ENCODE results near the gene AGBL3.
A peak's percentile ranks its signal among the peaks of the same experiment; 100 is the strongest.
"Not testable (repeated sequence)": the region's sequence is repeated elsewhere in the genome, so short reads cannot be mapped to it uniquely, and the experiment has no call there.

The AGBL3 gene

DNA sequence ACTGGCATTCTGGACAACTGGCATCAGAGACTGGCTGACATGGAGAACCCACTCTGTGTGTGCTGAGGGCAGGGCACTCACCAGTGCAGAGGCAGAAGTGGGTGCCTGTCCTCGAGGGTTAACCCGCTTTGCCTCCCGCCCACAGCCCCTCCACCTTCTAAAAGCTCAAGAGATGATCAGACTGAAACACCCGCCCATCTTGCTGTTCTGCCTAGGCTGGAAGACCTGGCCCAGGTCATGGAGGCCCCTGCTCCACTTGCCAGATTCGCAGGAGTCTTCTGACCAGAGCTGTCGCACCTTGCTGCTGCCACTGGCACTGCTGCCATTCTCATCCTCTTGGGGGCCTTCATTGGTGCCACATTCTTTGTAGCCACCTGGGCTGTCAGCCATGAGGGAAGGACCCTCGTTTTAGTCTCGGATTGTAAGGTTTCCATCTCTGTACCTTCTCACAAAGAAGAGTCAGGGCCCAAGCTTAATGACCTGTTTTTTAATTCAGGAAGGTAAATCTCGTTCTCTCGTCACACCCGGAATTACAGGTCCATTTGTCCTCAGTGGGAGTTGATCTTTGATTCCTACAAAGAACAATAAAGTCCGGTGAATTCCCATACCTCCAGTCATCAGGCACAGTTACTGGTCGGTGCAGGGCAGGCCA, 182.3 kb downstream of the AGBL3 start:
- no peak for DNase-seq (ENCODE audit: low read depth)

DNA sequence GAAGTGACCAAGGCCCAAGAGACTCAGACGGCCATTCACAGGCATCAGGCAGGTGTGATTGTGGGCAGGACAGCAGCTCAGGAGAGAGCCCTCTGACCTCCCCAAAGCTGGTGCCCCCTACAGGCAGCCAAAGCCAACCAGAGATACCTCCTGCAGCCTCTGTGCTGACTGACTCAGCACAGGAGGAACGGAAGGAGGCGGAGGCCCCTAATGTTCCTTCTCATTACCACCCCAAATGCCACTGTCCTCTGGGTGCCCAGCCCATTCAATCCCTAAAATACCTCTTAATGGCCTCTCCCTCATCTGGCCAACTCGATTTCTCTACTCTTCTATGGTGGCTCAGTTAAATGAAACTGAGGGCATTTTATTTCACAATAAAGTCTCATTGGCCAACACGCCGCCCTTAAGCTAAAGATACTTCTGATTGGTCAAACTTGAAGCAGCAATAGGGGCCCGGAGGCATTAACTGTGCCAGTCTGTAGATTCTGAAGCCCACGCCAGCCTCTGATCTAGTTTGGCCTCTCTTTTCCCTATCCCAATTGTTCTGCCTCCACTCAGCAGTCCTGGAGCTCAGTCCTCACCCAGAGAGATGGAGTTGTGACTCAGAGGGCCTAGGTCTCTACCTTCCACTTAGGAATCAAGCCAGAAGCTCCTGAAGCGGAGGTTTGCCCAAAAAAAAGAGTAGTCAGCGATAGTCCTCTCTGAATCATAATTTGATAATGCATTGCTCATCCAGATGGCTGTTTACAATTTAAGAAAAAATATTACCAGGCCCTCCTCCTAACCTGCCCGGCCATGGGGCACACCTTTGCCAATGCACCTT, 183.0 kb downstream of the AGBL3 start:
- DNase-seq (ENCODE audit: low read depth): peak; percentile 38

DNA sequence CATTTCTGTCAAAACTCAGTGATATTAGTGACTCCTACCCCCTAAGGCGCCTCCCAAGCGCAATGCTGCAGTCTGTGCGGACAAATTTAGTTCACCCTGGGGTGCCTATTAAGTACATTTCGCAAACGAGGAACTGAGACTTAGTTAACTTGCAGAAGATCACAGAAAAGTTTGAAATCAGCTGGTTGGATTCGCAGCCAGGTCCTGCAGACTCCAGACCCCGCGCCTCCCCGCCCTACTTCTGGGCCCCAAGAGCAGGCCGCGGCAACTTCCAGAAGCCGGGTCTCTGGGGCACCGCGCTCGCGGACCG, 183.6 kb downstream of the AGBL3 start:
- no peak for DNase-seq (ENCODE audit: low read depth)

DNA sequence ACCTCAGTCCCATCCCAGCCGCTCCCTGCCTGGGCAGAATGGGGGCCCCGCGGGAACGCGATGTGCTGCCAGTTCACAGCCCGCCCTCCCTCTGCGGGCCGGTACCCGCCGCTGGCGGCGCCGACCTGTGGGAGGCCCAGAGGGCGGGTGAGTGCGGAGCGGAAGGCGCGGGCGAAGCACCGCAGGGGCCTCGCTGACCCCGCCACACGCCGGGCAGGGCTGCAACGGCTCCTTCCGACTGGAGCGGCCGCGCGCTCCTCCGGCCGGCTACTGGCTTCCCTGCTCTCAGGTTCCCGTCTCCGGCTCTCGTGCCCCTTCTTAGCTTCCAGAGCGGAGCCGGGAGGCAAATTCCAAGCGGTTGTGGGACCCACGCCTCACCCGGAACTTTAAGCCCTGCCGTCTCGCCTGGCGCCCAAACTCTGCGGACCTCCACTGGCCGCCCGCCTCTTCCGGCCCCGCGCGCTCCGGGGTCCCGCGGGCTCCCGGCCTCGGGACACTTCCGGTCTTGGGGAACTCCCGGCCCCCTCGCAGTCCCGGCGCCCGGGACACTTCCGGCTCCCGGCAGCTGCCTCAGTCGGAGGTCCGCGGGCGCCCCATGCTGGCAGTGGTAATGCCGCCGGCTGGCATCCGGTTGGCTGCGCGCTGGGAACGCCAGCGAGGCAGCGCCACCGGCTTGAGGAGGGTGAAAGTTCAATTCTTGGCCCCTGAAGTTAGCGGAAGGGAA, 184.1 kb downstream of the AGBL3 start, which contains the start of gene CYREN:
TSS of gene CYREN (minus strand) at position 434 of the 724 bp plus-strand sequence. CDS start 1,785 bp downstream, outside the sequence.
- peak; percentile 85 for DNase-seq (ENCODE audit: low read depth)

DNA sequence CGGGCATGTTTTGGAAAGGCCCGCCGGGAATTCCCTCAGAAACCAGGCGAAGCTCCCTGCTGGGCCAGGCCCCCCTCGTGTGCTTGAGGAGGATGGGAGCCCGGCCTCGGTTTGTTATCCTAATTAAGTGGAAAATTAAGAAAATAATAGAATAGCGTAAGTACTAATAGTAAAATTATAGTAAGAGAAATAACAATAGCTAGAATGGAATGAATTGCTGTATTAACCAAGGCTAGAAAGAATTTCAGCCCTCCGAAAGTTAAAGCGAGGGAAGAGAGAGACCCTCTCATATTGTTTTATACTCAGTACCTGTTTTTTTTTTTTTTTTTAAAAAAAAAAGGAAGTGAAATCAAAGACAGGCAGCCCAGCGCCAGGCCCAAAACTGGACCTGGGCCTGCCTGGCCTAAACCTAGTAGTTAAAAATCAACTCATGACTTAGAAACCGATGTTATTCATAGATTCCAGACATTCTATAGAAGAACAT, 184.7 kb downstream of the AGBL3 start:
- DNase-seq (ENCODE audit: low read depth): not testable (repeated sequence)

DNA sequence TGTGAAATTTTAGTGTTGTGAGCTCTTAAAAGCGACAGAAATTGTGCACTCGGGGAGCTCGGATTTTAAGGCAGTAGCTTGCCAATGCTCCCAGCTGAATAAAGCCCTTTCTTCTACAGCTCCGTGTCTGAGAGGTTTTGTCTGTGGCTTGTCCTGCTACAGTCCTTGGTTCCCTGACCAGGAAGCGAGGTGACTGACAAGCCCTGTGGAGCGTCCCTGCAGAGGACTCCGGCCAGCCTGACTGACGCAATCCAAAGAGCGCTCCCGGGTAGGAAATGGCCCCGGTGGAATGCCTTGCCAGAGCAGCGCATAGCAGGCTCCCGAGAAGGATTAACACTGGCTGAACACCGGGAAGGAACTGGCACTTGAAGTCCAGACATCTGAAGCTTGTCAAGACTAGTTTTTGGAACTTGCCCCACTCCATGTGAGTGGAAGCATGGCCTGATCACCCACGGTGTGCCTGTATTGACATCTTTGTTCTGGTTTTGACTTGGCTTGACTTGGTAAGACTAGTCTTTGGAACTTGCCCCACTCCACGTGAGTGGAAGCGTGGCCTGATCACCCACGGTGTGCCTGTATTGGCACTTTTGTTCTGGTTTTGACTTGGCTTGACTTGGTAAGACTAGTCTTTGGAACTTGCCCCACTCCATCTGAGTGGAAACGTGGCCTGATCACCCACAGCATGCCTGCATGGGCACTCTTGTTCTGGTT, 185.4 kb downstream of the AGBL3 start:
- DNase-seq (ENCODE audit: low read depth): not testable (repeated sequence)

DNA sequence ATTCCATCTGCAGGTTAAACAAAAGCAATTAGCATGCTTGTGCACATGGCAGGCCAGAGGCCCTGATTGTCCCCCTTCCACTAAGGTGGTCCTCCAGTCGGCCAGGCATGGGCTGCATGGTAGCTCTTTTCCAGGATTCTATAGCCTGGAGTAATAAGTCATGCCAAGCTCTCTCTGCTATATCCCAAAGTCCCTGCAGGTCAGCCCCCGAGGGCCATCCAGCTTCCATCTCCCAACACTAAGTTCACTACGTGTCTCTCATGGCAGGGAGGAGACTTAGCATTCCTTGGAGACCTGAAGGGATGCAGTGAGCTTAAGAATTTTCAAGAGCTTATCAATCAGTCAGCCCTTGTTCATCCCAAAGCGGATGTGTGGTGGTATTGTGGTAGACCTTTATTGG, 187.6 kb downstream of the AGBL3 start:
- DNase-seq (ENCODE audit: low read depth): not testable (repeated sequence)

DNA sequence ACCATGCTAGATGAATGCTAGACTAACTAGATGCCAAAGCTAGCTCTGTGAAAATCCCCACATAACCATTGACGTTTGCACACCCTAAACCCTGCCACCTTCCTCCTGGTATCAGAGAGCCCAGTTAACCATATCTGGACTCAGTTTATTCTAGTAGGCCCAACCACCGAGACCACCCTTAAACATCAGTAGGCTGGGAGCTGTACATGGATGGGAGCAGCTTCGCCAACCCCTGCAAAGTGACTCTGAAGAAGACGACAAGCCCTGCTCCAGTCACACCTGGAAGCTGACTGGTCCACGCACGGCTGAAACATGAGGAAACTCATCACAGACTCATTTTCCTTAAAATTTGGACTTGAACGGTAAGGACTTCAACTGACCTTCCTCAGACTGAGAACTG, 188.6 kb downstream of the AGBL3 start:
- DNase-seq (ENCODE audit: low read depth): no peak

DNA sequence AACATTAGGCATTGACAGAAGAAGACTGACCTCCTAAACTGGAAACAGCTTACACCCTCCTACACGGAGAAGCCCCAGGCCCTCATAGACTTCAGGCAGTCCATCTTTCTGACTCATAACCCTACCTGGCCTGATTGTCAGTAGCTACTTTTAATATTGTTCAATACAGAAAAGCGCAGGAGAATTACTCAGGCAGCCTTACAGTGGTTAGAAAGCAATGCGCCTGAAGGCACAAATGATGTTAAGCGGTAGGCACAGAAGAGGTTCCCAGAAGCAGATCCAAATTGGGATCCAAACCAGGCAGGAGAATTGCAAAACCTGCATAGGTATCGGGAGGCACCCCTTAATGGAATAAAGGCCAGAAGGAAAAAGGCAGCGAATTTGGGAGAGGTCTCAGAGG, 189.6 kb downstream of the AGBL3 start:
- DNase-seq (ENCODE audit: low read depth): no peak

DNA sequence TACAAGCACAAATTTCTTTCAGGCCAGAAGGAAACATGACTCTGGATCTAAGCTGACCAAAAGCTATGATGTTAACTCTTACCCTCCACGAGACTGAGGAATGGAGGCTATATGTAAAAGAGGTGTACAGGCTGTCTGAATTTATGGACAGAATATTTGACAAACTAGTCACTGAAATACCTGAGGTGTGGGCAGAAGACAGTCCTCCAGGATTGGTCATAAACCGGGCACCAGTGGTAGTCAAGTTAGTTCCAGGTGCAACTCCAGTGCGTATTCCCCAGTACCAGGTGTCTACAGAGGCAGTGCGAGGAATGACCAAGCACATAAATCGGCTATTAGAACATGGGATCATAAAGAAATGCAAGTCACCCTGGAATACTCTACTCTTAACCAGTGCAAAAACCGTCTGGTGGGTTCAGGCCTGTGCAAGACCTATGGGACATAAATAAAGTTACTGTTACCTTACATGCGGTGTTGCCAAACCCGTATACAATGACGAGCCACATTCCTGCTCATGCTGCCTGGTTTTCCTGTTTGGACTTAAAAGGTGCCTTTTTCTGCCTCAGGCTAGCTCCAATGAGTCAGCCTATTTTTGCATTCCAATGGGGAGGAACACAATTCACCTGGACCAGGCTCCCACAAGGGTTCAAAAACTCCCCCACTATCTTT, 190.9 kb downstream of the AGBL3 start:
- DNase-seq (ENCODE audit: low read depth): no peak

DNA sequence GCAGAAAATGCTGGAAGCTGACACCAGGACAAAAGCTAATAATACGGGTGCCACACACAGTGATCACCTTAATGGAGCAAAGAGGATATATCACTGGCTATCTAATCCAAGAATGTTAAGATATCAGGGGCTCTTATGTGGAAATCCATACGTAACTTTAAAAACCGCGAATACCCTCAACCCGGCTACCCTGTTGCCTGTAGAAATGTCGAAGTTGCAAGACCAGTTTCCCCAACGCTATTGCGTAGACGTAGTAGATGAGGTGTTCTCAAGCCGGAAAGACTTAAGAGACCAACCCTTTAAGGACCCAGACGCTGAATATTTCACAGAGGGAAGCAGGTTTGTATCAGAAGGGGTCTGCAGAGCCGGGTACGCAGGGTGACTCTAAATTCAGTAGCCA, 192.1 kb downstream of the AGBL3 start:
- DNase-seq (ENCODE audit: low read depth): no peak

DNA sequence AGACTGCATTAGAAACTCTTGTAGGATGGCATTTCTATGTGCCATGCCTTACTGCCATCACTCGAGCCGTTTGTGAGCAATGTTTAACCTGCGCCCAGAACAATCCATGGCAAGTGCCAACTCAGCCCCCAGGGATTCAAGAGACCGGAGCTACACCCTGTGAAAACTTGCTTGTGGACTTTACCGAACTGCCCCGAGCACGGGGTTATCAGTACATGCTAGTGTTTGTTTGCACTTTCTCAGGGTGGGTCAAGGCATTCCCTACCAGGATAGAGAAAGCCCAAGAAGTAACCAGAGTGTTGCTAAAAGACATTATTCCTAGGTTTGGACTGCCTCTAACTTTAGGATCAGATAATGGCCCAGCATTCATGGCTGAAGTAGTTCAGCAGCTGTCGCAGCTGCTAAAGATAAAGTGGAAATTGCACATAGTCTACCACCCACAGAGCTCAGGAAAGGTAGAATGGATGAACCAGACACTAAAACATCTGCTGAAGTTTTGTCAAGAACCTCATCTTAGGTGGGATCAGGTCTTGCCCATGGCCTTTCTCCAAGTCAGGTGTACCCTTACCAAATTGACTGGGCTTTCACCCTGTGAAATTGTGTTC, 193.1 kb downstream of the AGBL3 start:
- no peak for DNase-seq (ENCODE audit: low read depth)

DNA sequence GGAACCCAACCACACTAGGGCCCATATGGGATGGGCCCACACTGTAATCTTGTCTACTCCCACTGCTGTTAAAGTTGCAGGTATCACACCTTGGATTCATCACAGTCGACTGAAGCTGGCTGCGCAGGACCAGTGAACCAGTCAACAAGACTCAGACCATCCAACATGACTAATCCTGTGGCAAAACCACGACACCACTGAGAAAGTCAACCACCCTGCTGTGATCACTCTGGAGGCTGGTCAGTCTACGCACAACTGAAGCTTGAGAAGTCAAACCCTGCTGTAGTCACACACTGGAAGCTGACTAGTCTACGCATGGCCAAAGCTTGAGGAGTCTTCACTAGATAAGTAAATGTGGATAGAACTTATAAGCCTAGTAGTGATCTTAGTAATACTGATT, 193.8 kb downstream of the AGBL3 start:
- no peak for DNase-seq (ENCODE audit: low read depth)

DNA sequence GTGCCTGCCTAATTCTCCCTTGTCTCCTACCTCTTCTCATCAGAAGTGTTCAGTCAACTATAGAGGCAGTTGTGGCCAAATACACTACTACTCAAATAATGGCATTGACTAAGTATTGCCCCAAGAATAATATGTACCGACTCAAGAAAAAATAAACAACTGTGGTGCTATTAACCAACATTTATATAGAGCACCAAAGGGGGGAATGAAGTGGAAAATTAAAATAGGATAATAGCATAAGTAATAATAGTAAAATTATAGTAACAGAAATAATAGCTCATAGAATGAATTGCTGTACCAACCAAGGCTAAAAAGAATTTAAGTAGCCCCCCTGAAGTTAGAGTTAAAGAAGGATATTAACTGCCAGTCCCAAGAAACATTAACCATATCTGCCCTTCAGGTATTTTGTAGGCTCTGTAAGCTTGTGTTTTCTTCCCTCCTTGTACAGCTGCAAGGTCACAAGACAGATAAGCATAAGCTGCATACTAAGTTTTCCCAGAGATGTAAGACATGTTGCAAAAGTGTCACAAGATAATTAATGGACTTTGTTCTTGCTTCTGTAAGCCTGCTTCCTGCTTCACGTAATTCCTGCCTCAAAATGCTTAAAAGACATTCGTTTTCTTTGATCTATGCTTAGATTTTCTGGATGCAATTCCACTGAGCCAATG, 195.1 kb downstream of the AGBL3 start:
- DNase-seq (ENCODE audit: low read depth): no peak

DNA sequence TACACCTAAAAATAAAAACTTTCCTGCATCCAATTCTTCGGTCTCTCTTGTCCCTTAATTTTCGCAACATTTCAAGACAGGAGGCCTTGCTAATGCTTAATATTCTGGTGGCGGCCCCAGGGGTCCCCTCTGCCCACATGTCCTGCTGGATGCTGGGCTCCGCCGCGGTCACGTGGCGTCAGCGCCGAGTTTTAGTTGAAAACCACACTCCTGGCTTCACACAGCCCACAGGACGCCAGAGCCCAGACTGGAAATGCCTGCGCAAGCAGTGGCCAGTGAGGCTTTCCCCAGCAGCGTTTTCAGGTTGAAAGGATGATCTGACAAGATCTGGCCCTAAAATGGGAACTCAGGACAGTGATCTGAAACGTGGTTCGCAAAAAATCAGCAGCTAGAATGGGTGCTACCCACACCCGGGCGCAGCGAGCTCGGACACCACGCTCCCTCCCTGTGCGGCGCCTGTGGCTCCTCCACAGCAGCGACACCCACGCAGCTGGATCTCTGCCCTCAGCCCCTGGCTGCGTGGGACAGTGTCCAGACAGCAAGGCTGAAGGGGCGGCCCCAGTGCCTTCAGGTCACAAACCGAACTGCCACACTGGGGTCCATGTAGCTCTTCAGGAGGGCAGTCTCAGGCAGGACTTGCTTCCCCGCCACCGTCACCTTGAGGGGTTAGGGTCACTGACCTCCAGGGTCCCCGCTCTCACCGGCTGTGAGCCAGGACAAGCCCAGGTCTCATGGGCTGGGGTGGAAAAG, 195.8 kb downstream of the AGBL3 start:
- no peak for DNase-seq (ENCODE audit: low read depth)

DNA sequence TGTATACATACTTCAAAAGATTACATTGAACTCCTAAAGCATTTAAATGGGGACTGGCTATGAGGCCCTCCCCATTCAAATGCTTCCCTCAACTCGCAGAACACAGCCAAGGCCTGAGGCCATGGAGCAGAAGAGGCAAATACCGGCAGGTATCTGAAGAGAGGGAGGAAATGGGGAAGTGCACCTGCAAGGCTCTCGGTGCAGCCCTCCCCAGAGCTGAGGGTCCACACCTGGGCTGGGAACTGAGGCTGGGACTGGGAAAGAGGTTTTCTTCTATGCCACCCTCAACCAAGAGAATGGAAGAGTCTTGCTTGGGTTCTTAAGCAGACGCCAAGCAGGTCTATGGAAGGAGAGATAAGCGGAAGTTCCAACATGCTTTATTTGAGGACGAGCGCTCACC, 197.2 kb downstream of the AGBL3 start:
- no peak for DNase-seq (ENCODE audit: low read depth)

DNA sequence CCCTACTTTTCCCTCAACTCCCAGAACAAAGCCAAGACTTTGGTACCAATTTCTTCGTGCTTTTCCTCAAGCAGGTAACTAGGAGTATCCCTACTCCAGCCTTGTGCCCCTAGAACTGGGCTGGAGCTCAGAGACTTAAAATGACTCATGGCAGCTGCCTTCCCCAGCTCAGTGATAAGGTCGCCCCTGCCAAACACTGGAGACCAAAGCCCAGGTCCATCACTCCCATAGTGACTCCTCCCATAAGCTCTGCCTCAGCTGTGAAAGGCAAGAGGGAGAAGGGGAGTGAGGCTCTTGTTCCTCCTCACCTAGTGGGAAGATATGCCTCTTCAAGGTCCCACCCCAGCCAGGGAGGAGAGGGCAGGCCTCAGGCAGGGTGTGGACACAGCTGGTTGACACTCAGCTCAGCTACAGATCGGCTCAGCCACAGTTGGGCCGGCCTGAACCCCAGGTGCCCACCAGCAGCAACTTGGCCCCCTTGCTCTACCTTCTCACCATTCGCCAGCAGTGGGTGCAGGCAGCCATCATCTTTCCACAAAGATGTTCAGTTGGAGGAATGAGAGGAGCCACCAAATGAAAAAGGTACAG, 198.0 kb downstream of the AGBL3 start:
- DNase-seq (ENCODE audit: low read depth): no peak

Data from activated T-helper 1 cell treated with Interleukin-2 at 50 U/mL for 16 hours (primary cell).